OCI-LY1 (cell line): ENCODE measurements around the gene BTN1A1.

Experiments
- H2AFZ ChIP-seq: fragments of 200-600 bp; sonication (generic), shearing (Covaris generic); 2 replicates; pipeline ENCODE4 v1.6.0; 2014; ENCODE audit warnings: antibody characterized with exemption, mild to moderate bottlenecking, low read length
- H3F3A ChIP-seq: fragments of 200-600 bp; sonication (generic), shearing (Covaris generic); 2 replicates; pipeline ENCODE4 v1.6.0; 2014; ENCODE audit warnings: mild to moderate bottlenecking, antibody characterized with exemption, low read length, moderate library complexity; ENCODE audit not compliant: insufficient read depth
- H3K27ac ChIP-seq: fragments of 200-600 bp; sonication (generic); 2 replicates; pipeline ENCODE4 v1.5.1; 2014; ENCODE audit warnings: low read length, mixed run types, mild to moderate bottlenecking, low read depth; ENCODE audit not compliant: poor library complexity, severe bottlenecking
- H3K27me3 ChIP-seq: fragments of 200-600 bp; sonication (generic); 2 replicates; pipeline ENCODE4 v1.6.0; 2014; ENCODE audit warnings: antibody characterized with exemption, mild to moderate bottlenecking, low read length, moderate library complexity; ENCODE audit not compliant: insufficient read depth
- H3K36me3 ChIP-seq: fragments of 200-600 bp; sonication (generic); 2 replicates; pipeline ENCODE4 v1.6.1; 2014; ENCODE audit warnings: mild to moderate bottlenecking, antibody characterized with exemption, low read length, moderate library complexity, mixed read lengths; ENCODE audit not compliant: insufficient read depth
- H3K4me1 ChIP-seq: fragments of 200-600 bp; sonication (generic); 2 replicates; pipeline ENCODE4 v1.5.1; 2014; ENCODE audit warnings: mild to moderate bottlenecking, low read length, moderate library complexity; ENCODE audit not compliant: insufficient read depth, severe bottlenecking
- H3K4me2 ChIP-seq: fragments of 200-600 bp; sonication (generic), shearing (Covaris generic); 2 replicates; pipeline ENCODE4 v1.6.1; 2014; ENCODE audit warnings: low read length
- H3K4me3 ChIP-seq: fragments of 200-600 bp; sonication (generic); 2 replicates; pipeline ENCODE4 v1.5.1; 2014; ENCODE audit warnings: low read length, low read depth, mild to moderate bottlenecking, mixed read lengths; ENCODE audit not compliant: poor library complexity, severe bottlenecking
- H3K79me2 ChIP-seq: fragments of 200-600 bp; shearing (Covaris generic); 2 replicates; pipeline ENCODE4 v1.6.1; 2016; ENCODE audit warnings: mixed run types, low read length, mixed read lengths; ENCODE audit not compliant: insufficient read depth
- H3K9ac ChIP-seq: fragments of 200-600 bp; sonication (generic), shearing (Covaris generic); 2 replicates; pipeline ENCODE4 v1.6.1; 2014; ENCODE audit warnings: mild to moderate bottlenecking, low read length, mixed read lengths
- H3K9me2 ChIP-seq: fragments of 200-600 bp; sonication (generic), shearing (Covaris generic); 2 replicates; pipeline ENCODE4 v1.6.1; 2014; ENCODE audit warnings: low read depth, mild to moderate bottlenecking, low read length, mixed read lengths
- H3K9me3 ChIP-seq: fragments of 200-600 bp; shearing (Covaris generic); 2 replicates; pipeline ENCODE4 v1.6.1; 2014; ENCODE audit warnings: low read length, mixed read lengths
- H4K20me1 ChIP-seq: fragments of 200-600 bp; sonication (generic), shearing (Covaris generic); 2 replicates; pipeline ENCODE4 v1.6.0; 2016; ENCODE audit warnings: mild to moderate bottlenecking, low read length; ENCODE audit not compliant: insufficient read depth
- CTCF ChIP-seq: fragments of 200-600 bp; sonication (generic), shearing (Covaris generic); IDR thresholded peaks from 2 replicates; pipeline ENCODE4 v1.5.1; 2017; ENCODE audit warnings: mild to moderate bottlenecking, antibody characterized with exemption, low read length, moderate library complexity, mixed read lengths
- EZH2 ChIP-seq: fragments of 200-600 bp; sonication (generic), shearing (Covaris generic); IDR thresholded peaks from 2 replicates; pipeline ENCODE4 v1.8.0; 2017; ENCODE audit warnings: borderline replicate concordance, mixed run types, mild to moderate bottlenecking, antibody characterized with exemption, low read length, moderate library complexity, mixed read lengths

The BTN1A1 gene, protein sequence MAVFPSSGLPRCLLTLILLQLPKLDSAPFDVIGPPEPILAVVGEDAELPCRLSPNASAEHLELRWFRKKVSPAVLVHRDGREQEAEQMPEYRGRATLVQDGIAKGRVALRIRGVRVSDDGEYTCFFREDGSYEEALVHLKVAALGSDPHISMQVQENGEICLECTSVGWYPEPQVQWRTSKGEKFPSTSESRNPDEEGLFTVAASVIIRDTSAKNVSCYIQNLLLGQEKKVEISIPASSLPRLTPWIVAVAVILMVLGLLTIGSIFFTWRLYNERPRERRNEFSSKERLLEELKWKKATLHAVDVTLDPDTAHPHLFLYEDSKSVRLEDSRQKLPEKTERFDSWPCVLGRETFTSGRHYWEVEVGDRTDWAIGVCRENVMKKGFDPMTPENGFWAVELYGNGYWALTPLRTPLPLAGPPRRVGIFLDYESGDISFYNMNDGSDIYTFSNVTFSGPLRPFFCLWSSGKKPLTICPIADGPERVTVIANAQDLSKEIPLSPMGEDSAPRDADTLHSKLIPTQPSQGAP

GRCh38 chr6:26500102-26500501 lies at the start of gene BTN1A1:
TSS of gene BTN1A1 (plus strand) at chr6:26500303. CDS start at chr6:26501287, 984 bp downstream.
- Histone ChIP-seq H3K9me2 (no peaks in the 10 kb centered on the region), H3K4me1 (peaks cover 30% of the 10 kb centered on the region), H4K20me1 (no peaks in the 10 kb centered on the region), H3K36me3 (no peaks in the 10 kb centered on the region), H3K4me2 (no peak within 1 kb of the TSS), H3K4me3 (no peak within 1 kb of the TSS), H3F3A (no peaks in the 10 kb centered on the region), H3K9ac (no peak within 1 kb of the TSS), H3K27me3 (no peaks in the 10 kb centered on the region), H2AFZ (no peak within 1 kb of the TSS), H3K27ac (peak within 1 kb of the TSS; percentile 89), H3K79me2 (no peaks in the 10 kb centered on the region), H3K9me3 (no peaks in the 10 kb centered on the region)
- no peak for TF ChIP-seq EZH2
- TF ChIP-seq CTCF = no peak

GRCh38 chr6:26452631-26453235 lies 47.4 kb upstream of the BTN1A1 start:
- Histone ChIP-seq H2AFZ (no peak overlapping the region), H3K9me2 (no peaks in the 10 kb centered on the region), H3K79me2 (no peaks in the 10 kb centered on the region), H3K4me2 (no peak overlapping the region), H3K9ac (no peak overlapping the region), H3F3A (no peaks in the 10 kb centered on the region), H3K27me3 (no peaks in the 10 kb centered on the region), H3K27ac (no peak overlapping the region), H3K36me3 (no peaks in the 10 kb centered on the region), H3K4me3 (no peak overlapping the region), H3K9me3 (no peaks in the 10 kb centered on the region), H3K4me1 (peaks cover under 1% of the 10 kb centered on the region), H4K20me1 (no peaks in the 10 kb centered on the region)
- no peak for TF ChIP-seq EZH2
- no peak for TF ChIP-seq CTCF

- Histone ChIP-seq H3K4me3 (no peak overlapping the region), H3K9me3 (no peaks in the 10 kb centered on the region), H3K27me3 (no peaks in the 10 kb centered on the region), H3K27ac (no peak overlapping the region), H2AFZ (no peak overlapping the region), H3F3A (no peaks in the 10 kb centered on the region), H4K20me1 (no peaks in the 10 kb centered on the region), H3K9me2 (no peaks in the 10 kb centered on the region), H3K36me3 (no peaks in the 10 kb centered on the region), H3K9ac (no peak overlapping the region), H3K79me2 (no peaks in the 10 kb centered on the region), H3K4me2 (no peak overlapping the region), H3K4me1 (peaks cover 10% of the 10 kb centered on the region)
- TF ChIP-seq EZH2 (no peak), CTCF (no peak)
These were observed 45.5 kb upstream of the BTN1A1 start for GRCh38 chr6:26454631-26455030.
